Middle frontal gyrus (tissue), 1 donor: ENCODE data around the gene OARD1.
"Not testable (repeated sequence)": the region's sequence is repeated elsewhere in the genome, so short reads cannot be mapped to it uniquely, and the experiment has no call there.

Experiments used
- DNase-seq: peaks from one replicate; pipeline ENCODE4 v3.0.0-alpha.2; 2015; ENCODE audit warnings: low spot score; ENCODE audit errors: extremely low spot score

OARD1 gene, protein sequence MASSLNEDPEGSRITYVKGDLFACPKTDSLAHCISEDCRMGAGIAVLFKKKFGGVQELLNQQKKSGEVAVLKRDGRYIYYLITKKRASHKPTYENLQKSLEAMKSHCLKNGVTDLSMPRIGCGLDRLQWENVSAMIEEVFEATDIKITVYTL

DNA sequence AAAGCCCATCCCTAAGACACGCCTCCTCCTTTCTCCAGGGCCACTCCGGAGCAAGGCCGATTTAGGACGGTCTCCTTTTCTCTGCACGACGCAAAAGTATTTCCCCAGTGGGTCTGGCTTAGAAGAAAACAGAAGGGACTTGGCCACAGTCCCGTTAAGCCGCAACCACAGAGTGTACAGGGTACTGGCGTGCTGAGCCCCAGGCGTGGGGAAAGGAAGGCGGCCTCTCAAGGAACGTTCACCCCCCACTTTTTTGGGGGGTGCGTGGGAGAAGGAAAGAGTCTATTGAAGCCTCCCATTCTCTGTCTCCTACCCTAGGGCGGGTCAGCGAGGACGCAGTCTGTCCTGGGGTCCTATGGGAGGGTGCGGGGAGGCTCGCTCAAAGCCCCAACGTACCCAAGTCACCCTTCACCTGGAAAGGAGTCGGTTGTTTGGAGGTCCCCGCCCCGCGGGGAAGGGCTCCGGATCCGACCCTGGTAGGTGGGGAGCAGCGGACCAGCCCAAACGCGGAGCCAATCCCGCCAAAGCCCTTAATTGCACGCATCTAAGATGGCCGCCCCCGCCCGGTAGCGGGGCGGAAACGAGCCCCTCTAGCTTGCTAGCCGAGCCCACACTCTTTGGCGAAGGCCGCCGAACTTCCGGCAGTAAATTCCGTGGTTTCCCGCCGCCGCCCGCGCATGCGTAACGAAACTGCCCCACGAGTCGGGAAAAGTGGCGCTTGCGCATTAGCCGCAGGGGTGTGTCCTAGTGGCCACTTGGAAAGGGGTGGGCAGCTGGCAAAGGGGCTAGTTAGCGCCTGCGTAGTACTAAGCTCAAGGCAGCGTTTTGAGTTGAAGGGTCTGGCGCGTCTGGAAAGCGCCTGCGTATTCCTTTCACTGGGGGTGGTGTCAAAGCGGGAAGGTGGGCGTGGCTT is at the start of gene OARD1:
Gene OARD1, minus strand, starts transcription at position 434 of the 913 bp plus-strand sequence. CDS start 722 bp downstream, outside the sequence.
- peak; percentile 99 for DNase-seq

DNA sequence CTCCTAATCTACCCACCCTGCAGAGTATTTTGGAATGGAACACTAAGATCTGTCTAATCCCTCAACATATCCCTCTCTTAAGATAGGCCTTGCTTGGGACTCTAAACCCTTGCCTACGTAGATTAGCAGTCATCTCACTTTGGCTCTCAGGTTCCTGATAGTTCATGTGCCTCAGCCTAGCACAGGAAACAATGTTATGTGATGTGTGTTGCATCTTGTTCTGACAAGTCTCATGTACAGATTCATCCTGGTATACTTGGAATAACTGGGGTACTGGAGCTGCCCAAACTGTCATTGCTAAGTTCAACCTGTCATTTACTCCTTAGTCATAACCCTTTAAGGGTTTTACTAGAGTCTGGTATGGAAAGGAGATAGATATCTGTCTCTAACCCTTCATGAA is 47.9 kb upstream of the OARD1 start:
- no peak for DNase-seq

DNA sequence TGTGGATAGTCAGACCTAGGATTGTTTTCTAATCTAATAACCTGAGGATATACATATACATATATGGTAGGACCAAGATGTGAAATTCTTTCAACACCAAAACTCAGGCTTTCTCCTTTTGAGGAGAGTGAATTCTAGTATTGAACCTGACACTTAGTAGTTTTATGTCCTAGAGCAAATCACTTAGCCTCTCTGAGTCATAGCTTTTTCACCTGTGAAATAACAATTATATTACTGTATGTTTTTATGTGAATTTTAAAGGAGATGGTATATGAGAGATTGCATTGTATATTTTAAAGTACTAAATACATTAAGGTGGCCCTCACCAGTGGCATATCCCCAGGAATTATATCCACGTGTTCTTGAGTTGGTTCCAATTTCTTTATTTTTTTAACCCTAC is 47.4 kb upstream of the OARD1 start:
- DNase-seq = no peak

DNA sequence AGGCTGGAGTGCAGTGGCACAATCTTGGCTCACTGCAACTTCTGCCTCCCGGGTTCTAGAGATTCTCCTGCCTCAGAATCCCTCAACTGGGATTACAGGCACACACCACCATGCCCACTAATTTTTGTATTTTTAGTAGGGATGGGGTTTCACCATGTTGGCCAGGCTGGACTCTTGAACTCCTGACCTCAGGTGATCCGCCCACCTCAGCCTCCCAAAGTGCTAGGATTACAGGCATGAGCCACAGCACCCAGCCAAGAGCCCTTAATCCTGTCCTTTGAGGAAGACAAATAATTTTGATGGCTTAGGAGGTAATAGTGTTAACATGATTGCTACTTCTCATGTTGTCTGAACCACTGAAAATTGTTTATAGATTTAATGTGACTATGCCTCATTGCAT is 42.9 kb upstream of the OARD1 start:
- DNase-seq = not testable (repeated sequence)

DNA sequence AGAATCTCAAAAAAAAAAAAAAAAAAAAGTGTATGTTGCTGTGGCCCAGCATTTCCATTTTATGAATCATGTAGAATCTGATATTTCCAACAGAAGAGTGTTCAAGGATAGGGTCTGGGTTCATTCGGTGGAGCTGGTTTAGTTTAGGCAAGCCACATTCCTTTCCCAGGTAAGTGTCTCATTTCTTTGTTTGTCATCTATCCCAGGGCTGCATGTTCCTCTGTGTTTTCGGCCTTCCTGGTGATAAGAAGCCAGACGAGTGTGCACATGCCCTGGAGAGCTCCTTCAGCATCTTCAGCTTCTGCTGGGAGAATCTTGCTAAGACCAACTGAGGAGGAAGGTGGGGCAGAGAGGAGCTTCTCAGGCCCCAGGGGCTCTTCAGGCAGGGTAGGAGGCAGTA is 38.9 kb upstream of the OARD1 start:
- no peak for DNase-seq

DNA sequence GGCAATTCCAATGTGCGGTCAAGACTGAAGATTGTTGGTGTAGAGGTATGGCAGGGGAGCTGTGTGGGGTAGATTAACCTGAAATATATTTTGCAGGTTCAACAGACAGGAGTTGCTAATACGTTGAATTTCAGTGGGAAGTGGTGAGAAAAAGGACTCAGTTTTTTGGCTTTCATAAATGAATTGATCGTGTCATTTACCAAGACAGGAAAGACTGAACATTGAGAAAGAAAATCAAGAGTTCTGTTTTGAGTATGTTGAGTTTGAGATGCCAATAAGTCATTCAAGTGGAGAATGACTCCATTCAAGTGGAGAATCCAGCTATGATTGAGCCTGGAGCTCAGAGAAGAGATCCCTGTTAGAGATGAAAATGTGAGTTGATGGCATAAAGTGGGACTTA is 31.7 kb upstream of the OARD1 start:
- no peak for DNase-seq

DNA sequence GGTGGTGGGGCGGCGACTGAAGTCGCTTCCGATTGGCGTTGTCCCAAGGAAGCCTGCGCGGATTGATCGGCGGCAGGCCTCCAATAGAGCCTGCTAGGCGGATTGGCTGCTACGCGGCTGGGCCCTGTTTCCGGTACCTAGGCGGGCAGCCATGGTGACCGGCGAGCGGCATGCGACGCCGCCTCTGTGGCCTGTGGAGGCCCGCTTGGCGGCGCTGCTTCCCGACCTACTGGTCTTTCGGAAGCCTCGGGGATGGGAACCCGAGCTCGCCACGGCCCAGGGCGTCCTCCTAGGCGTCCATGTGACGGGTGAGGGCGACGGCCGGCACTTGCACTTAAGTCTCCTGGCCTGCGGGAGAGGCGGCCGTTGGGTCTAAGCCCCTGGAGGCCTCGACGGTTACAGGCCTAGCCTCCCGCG is 28.7 kb upstream of the OARD1 start:
- DNase-seq = no peak

DNA sequence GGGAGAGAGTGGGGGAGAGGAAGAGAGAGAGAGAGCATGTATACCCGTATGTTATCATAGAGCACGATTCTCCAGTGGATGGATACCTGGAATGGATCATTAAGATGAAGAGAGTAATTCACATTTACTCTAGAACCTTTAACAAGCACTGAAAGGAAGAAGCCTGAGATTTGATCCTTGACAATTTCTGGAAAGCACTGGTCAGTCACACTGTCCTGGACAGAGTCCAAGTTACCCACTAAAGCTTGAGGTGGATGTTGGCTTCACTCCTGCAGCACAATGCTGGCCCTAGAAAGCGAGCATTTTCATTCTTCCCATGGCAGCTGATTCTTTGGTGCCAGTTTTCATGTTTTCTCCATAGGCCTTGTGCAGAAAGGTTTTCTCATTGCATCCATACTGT is 26.2 kb upstream of the OARD1 start:
- DNase-seq = no peak

DNA sequence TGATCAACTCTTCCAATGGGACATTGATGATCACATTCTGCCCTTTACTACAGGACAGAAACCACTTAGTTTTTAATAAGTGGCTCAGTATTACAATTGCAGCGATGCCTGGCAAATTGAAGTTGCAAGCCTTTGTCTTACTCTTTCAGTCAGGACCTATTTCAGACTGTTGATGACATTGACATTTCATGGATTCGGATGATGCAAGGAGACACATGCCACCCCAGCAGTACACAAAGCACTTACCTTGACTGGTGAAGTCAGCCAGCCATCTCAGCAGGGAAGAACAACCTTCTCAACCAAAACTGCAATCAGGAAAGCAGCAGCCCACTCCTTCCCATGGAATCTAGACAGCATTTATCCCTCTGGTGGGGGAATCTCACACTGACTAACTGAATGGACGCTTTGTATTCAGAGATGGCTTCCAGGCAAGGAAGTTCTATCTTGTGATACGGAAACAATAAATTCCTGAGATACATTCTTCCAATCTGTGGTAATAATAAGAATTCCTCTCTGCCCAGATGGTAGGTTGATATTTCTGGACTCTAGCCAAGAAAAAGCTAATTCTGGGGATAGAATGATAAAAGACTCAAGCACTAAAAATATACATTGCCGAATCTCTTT is 25.4 kb upstream of the OARD1 start:
- DNase-seq = no peak

DNA sequence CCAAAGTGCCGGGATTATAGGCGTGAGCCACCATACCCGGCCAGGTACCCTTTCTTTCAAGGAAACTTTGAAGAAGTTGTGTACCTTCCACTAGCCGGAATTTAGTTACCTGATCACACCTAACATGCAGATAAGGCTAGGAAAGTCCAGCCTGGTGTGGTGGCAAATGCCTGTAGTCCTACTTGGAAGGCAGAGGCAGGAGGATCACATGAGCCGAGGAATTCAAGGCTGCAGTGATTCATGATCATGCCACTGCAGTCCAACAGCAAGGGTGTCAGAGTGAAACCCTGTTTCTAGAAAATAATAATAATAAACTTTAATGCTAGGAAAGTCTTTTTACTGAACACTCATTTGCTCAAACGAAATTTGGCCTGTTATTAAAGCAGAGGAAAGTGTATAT is 21.6 kb upstream of the OARD1 start:
- no peak for DNase-seq

DNA sequence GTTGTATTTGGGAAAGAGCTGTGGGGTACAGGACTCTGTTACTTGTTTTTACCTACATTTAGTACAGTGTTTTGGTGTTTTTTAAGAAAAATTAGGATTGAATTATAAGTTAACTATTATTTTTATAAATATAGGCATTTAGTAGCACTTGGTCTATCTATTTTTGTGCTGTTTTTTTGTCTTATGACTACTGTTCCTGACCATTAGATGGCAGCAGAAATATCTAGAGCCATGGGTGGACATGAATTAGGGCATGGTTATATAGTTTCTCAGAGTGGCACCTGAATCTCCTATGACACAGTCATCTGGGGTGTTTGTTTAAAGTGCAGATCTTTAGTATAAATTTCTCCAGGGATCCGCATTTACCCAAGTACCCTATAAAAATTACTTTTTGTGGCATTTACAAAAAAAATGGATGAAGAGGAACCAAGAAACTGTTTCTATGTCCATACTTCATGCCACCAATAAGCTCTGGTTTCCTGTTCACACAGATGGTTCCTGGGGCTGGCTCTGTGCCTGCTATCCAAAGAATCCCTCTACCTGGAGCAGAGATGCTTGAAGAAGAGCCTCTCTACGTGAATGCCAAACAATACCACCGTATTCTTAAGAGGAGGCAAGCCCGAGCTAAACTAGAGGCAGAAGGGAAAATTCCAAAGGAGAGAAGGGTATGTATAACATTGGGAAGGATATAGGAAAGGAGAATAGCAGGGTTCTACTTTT is 20.4 kb upstream of the OARD1 start:
- no peak for DNase-seq

DNA sequence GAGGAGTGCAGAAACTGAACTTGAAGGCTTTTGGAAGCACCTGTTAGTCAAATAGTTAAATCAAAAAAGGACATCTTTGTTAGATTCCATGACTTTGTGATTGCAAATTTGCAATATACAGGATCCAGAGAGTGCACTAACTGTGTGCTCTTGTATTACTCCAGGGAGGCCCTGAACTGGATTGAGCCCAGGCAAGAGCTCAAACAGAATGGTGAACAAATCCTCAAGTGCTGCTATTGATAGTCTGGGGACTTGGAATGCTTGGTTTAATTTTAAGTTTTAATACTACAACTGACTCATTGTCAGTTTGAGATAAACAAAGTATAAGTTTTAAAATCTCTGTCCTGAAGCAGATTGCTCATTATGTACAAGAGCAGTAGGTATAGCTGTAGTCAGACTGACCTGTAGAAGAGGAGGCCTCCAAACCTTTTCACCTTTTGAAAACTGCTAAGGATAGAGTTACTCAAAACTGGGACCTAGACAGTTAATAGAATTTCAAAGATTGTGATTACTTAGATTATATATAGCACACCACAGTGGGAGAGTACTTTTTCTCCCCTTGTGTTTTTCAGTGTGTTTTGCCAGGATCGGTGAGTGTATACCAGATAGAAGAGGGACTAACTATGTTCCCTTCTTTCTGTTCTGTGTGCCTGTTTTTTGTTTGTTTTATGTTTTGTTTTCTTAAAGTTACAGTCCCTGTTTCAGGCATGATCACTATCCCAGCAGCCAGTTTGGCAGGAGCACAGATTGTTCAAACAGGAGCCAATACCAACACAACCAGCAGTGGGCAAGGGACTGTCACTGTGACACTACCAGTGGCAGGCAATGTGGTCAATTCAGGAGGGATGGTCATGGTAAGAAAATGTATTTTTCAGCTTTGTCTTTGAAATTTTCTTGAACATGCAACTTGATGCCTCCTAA is 18.9 kb upstream of the OARD1 start:
- no peak for DNase-seq

DNA sequence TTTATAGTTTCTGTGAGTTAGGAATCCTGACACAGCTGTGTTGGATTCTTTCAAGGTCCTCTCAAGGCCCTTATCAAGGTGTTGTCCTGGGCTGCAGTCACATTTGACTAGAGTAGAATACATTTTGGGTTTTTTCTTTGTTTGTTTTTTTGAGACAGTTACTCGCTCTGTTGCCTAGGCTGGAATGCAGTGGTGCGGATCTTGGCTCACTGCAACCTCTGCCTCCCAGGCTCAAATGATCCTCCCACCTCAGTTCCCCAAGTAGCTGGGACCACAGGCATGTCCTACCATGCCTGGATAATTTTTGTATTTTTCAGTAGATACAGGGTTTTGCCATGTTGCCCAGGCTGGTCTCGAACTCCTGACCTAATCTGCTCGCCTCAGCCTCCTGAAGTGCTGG is 16.3 kb upstream of the OARD1 start:
- DNase-seq = no peak

DNA sequence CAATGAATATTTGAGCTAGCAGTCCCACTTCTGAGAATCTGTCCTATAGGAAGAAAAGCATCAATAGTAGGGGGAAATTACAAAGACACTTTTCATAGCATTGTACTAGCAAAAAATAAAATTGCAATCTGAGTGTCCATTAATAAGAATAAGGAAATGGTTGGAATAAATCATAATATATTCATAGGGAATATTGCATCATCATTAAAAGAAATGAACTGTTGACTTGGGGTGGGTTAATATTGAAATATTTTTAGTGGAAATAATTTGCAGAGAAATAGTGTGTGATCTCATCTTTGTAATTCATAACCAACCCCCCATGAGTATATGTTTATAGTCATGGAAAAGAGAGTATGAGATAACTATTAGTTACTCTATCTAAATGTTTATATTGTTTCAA is 13.0 kb upstream of the OARD1 start:
- DNase-seq = no peak

DNA sequence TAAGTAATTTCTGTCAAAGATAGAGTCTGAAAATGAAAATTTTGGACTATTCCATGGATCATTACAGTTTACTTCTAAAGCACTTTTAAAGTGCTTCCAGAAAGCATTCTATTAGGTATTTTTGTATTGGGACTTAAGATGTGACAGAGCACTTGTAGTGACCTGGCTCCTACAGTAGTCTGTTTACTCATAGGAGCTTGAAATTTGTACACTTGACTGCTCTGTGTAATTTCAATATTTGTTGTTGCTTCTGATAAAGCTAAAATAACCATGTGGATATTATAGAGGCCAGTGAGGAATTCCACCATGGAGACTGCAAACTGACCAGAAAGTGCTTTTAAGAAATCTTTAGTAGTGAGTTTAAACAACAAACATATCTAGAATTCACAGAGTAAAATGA is 10.9 kb upstream of the OARD1 start:
- no peak for DNase-seq

DNA sequence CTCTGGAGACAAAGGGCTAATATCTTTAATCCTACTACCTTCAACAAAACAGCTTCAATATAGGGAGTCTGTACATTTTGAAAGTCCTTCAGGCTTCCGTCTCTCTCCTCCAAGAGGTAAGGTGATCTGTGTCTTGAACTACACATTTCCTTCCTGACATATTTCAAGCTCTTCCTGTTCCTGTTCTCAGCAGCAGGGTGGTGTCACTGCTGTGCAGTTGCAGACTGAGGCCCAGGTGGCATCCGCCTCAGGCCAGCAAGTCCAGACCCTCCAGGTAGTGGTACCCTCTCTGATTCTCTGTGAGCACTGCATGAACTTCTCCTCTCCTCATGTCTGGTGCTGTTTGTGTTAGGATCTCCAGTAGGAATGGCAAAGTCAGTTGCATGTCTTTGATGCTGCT is 8.5 kb upstream of the OARD1 start:
- no peak for DNase-seq

DNA sequence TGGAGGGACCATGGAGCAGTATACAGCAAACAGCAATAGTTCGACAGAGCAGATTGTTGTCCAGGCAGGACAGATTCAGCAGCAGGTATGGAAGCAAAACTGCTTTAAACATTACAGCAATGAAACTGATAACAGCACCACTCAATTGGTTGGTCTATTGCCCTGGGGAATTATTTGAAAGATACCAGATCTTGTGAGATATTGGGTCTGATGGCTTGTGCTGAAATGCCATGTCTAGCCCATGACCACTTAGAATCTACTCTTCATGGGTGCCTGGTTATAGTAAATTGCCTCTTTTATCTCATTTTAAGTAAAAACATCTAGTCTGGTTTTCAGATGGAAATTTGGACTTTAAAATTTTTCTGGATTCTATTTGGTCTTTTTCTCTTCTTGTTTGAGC is 6.9 kb upstream of the OARD1 start:
- no peak for DNase-seq

DNA sequence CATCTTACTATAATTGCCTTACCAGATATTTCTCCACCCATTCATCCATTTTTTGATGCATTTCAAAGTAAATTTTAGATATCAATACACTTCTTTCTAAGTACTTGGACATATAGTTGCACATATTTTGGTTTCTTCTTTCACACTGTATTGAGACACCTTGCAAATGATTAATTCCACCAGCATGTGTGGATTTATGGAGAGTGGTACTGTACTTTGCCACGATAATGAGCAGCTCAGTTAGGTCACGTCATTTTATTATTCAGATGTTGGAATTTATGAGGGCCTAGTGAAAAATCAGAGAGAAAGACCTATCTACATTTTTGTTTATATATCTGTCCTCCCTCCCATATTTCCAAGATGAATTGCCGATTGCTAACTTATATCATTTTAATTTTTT is 5.9 kb upstream of the OARD1 start:
- DNase-seq = no peak

DNA sequence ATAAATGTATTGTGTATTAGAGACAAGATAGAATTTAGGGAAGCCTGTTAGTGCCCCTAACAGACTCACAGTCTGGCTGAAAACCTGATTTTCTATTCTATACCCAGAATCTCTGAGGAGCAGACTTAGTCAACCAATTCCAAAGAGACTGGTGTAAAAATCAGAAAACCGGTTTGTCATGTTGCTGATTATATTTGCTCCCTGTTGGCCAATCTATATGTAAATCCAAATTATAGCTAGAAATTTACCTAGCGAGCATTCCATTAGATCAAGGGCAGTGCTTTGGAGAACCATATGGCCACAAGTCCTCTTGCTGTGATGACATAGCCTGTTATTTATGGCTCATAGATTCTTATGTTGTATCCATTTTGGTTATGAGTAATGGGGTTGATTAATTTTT is 5.4 kb upstream of the OARD1 start:
- DNase-seq = no peak

DNA sequence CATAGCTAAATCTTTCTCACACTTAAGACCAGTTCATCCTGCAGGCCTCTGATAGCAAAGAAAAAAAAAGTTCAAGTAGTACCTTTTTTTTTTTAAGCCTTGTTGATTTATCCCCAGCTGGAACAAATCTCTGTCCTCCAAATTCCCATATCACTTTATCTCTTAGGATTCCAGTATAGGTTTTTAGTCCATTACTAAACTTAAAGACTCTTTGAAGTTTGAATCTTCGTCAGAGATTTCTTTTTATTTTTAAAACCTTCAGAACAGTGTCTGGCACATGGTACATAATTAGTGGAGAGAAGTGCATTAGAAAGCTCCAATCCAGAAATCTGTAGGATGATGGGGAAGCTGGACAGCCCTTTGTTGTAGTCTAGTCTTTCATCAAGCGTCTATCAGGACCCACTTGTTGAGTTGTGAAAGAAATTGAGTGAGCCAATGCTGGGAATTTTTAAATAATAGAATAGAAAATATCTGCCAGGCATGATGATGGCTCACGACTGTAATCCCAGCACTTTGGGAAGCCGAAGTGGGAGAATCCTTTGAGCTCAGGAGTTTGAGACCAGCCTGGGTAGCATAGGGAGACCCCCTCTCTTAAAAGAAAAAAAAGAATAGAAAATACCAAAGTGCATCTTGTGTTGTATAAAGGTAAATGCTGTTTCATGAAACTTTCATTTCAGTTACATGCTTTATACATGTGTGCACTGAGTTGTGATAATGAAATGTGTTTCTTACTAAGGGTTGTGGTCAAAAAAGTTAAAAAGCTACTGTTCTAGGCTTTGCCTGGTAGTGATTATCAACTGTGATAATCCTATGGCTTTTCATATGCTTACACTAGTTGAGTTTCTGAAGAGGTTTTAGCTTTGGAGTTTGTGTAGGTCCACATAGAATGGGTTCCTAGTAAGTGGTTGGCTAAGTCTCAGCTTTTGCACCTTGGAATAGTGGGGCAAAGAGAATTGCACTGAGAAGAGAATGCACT is 3.8 kb upstream of the OARD1 start:
- no peak for DNase-seq
